ENCODE data around the gene PEX14. TPM values are rescaled to one million over a fixed set of nuclear protein-coding genes. Genes with fewer than 3 reads are reported as not detected.

The PEX14 gene
- total and polyA plus RNA-seq, 2 experiments from 2014 or later: 17.6 to 19.6 TPM

DNA sequence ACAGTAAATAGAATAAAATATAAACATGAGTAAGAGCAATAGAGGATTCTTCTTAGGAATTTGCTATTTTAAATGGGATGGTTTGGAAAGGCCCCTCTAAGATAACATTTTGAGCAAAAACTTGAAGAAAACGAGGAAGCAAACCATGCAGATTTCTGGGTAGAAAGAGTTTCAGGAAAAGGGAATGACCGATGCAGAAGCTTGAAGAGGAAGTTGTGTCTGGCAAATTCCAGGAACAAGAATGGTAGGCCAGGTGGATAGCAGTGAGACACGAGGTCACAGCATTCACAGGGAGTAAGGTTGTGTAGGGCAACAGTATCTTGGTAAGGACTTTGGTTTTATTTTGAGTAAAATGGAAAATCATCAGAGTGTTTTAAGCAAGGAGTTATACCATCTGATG lies 108.9 kb downstream of the PEX14 start:
- H3K27ac Mint-ChIP-seq: no peak overlapping the region
- Histone ChIP-seq H3K27ac (ENCODE audit: low read depth) (no peak overlapping the region), H4K20me1 (replicated peaks; ENCODE audit: insufficient read depth) (0 out of 2 replicates have a peak, but pooled peaks cover 3% of the 10 kb centered on the region), H3K4me1 (ENCODE audit: insufficient read depth) (peaks cover 15% of the 10 kb centered on the region), H3K36me3 (ENCODE audit: insufficient read depth) (no peaks in the 10 kb centered on the region), H3K4me2 (no peak overlapping the region), H3K9me2 (ENCODE audit: insufficient read depth) (no peaks in the 10 kb centered on the region), H3K79me2 (replicated peaks; ENCODE audit: insufficient read depth) (no peaks in the 10 kb centered on the region), H3K27me3 (ENCODE audit: insufficient read depth) (no peaks in the 10 kb centered on the region), H2AFZ (no peak overlapping the region), H3F3A (replicated peaks; ENCODE audit: low read depth) (no peaks in the 10 kb centered on the region), H3K4me3 (no peak overlapping the region)
- ATAC-seq: no peak
- no peaks in the 10 kb centered on the region for H3K9me3 Mint-ChIP-seq
- H3K4me3 Mint-ChIP-seq: no peak overlapping the region
- H3K27me3 Mint-ChIP-seq (ENCODE audit: insufficient read depth, low read depth, poor library complexity): no peaks in the 10 kb centered on the region
- DNase-seq (ENCODE audit: low spot score): no peak
- TF ChIP-seq ZNF331 (CRISPR knock-in tag; IDR thresholded peaks at IDR 0.05; ENCODE audit: low read depth): no peak
- TF ChIP-seq POLR2AphosphoS5 (IDR thresholded peaks at IDR 0.05; ENCODE audit: low read depth): no peak
- no peak for TF ChIP-seq STAT1 (IDR thresholded peaks at IDR 0.05; ENCODE audit: unreplicated experiment)
- TF ChIP-seq, protein P1, sequence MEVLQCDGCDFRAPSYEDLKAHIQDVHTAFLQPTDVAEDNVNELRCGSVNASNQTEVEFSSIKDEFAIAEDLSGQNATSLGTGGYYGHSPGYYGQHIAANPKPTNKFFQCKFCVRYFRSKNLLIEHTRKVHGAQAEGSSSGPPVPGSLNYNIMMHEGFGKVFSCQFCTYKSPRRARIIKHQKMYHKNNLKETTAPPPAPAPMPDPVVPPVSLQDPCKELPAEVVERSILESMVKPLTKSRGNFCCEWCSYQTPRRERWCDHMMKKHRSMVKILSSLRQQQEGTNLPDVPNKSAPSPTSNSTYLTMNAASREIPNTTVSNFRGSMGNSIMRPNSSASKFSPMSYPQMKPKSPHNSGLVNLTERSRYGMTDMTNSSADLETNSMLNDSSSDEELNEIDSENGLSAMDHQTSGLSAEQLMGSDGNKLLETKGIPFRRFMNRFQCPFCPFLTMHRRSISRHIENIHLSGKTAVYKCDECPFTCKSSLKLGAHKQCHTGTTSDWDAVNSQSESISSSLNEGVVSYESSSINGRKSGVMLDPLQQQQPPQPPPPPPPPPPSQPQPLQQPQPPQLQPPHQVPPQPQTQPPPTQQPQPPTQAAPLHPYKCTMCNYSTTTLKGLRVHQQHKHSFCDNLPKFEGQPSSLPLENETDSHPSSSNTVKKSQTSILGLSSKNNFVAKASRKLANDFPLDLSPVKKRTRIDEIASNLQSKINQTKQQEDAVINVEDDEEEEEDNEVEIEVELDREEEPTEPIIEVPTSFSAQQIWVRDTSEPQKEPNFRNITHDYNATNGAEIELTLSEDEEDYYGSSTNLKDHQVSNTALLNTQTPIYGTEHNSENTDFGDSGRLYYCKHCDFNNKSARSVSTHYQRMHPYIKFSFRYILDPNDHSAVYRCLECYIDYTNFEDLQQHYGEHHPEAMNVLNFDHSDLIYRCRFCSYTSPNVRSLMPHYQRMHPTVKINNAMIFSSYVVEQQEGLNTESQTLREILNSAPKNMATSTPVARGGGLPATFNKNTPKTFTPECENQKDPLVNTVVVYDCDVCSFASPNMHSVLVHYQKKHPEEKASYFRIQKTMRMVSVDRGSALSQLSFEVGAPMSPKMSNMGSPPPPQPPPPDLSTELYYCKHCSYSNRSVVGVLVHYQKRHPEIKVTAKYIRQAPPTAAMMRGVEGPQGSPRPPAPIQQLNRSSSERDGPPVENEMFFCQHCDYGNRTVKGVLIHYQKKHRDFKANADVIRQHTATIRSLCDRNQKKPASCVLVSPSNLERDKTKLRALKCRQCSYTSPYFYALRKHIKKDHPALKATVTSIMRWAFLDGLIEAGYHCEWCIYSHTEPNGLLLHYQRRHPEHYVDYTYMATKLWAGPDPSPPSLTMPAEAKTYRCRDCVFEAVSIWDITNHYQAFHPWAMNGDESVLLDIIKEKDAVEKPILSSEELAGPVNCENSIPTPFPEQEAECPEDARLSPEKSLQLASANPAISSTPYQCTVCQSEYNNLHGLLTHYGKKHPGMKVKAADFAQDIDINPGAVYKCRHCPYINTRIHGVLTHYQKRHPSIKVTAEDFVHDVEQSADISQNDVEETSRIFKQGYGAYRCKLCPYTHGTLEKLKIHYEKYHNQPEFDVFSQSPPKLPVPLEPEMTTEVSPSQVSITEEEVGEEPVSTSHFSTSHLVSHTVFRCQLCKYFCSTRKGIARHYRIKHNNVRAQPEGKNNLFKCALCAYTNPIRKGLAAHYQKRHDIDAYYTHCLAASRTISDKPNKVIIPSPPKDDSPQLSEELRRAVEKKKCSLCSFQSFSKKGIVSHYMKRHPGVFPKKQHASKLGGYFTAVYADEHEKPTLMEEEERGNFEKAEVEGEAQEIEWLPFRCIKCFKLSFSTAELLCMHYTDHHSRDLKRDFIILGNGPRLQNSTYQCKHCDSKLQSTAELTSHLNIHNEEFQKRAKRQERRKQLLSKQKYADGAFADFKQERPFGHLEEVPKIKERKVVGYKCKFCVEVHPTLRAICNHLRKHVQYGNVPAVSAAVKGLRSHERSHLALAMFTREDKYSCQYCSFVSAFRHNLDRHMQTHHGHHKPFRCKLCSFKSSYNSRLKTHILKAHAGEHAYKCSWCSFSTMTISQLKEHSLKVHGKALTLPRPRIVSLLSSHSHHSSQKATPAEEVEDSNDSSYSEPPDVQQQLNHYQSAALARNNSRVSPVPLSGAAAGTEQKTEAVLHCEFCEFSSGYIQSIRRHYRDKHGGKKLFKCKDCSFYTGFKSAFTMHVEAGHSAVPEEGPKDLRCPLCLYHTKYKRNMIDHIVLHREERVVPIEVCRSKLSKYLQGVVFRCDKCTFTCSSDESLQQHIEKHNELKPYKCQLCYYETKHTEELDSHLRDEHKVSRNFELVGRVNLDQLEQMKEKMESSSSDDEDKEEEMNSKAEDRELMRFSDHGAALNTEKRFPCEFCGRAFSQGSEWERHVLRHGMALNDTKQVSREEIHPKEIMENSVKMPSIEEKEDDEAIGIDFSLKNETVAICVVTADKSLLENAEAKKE (CRISPR knock-in tag; IDR thresholded peaks at IDR 0.05): no peak
- TF ChIP-seq ZNF114 (CRISPR knock-in tag; IDR thresholded peaks at IDR 0.05): no peak
- TF ChIP-seq, protein P2, sequence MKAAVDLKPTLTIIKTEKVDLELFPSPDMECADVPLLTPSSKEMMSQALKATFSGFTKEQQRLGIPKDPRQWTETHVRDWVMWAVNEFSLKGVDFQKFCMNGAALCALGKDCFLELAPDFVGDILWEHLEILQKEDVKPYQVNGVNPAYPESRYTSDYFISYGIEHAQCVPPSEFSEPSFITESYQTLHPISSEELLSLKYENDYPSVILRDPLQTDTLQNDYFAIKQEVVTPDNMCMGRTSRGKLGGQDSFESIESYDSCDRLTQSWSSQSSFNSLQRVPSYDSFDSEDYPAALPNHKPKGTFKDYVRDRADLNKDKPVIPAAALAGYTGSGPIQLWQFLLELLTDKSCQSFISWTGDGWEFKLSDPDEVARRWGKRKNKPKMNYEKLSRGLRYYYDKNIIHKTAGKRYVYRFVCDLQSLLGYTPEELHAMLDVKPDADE (IDR thresholded peaks at IDR 0.05): no peak
- no peak for TF ChIP-seq EZH2phosphoT487 (IDR thresholded peaks at IDR 0.05; ENCODE audit: unreplicated experiment)
- no peak for TF ChIP-seq NANOG (IDR thresholded peaks at IDR 0.05; ENCODE audit: borderline replicate concordance)
- TF ChIP-seq, protein P3, sequence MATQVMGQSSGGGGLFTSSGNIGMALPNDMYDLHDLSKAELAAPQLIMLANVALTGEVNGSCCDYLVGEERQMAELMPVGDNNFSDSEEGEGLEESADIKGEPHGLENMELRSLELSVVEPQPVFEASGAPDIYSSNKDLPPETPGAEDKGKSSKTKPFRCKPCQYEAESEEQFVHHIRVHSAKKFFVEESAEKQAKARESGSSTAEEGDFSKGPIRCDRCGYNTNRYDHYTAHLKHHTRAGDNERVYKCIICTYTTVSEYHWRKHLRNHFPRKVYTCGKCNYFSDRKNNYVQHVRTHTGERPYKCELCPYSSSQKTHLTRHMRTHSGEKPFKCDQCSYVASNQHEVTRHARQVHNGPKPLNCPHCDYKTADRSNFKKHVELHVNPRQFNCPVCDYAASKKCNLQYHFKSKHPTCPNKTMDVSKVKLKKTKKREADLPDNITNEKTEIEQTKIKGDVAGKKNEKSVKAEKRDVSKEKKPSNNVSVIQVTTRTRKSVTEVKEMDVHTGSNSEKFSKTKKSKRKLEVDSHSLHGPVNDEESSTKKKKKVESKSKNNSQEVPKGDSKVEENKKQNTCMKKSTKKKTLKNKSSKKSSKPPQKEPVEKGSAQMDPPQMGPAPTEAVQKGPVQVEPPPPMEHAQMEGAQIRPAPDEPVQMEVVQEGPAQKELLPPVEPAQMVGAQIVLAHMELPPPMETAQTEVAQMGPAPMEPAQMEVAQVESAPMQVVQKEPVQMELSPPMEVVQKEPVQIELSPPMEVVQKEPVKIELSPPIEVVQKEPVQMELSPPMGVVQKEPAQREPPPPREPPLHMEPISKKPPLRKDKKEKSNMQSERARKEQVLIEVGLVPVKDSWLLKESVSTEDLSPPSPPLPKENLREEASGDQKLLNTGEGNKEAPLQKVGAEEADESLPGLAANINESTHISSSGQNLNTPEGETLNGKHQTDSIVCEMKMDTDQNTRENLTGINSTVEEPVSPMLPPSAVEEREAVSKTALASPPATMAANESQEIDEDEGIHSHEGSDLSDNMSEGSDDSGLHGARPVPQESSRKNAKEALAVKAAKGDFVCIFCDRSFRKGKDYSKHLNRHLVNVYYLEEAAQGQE (IDR thresholded peaks at IDR 0.05; ENCODE audit: unreplicated experiment): no peak
- H3K4me1 Mint-ChIP-seq: peaks cover 18% of the 10 kb centered on the region
- H3K36me3 Mint-ChIP-seq (ENCODE audit: low read depth): no peaks in the 10 kb centered on the region

Measured in GM23338 (cell line).